ENCODE data around the gene USP1. TPM values are rescaled to one million over a fixed set of nuclear protein-coding genes. Genes with fewer than 3 reads are reported as not detected.
A peak's percentile ranks its signal among the peaks of the same experiment; 100 is the strongest.

The USP1 gene
- total and polyA plus RNA-seq, 2 of the 4 experiments (the other 2 are of a cell fraction) = 7.5 to 9.7 TPM

DNA sequence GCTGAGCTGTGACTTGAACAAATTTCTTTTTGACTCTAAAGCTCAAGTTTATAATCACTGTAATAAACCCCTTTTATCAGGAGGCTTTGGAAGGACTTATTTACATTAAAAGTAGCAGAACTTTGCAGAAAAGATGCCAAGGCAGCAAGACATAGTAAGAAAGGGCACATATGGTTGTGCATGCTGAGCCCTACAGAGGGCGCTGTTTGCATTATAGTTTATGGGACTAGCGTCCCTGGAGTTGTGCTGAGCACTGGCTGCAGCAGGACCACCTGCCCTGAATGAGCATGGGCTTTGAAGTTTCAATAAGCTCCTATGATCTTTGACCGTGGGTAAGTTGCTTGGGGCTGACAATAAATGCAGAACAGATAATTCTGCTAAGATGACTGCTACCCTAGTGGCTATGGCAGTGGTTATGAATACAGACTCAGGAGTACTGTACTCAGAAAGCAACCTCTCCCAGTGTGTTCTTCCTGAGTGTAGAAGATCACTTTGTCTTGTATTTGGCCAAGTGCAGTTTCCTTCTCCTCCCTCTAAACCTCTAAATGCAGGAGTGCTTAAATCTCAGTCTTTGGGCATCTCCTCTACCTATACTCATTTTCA lies 45.4 kb upstream of the USP1 start:
- ChIA-PET CTCF (no interaction called here), POLR2A (ENCODE audit: unreplicated experiment) (no interaction called here)
- H2AK9ac ChIP-seq (replicated peaks; ENCODE audit: low read depth, low read length, poor library complexity) = no peak overlapping the region
- H3K56ac ChIP-seq (ENCODE audit: extremely low read depth, insufficient read depth, low read length) = no peak overlapping the region
- H4K91ac ChIP-seq (ENCODE audit: insufficient read depth, low read depth, low read length) = no peak overlapping the region
- no peak overlapping the region for H2BK120ac ChIP-seq (ENCODE audit: low read depth, low read length)
- no TSS peak for BruUV-seq (replicated peaks)
- WGBS, 2 experiments (ENCODE audit: extremely low coverage in 2 of 2, insufficient read length in 1 of 2) = 8% methylated on average over 2 of the region's 3 CpGs; no CpG with 5 or more reads in 1 of the 2 experiments
- no peak overlapping the region for H3K23ac ChIP-seq (ENCODE audit: low read depth, low read length)
- no peak overlapping the region for H3K4me3 ChIP-seq (ENCODE audit: insufficient read depth, low read depth, low read length)
- no peak overlapping the region for H2BK5ac ChIP-seq (ENCODE audit: low read depth, low read length, poor library complexity, severe bottlenecking)
- DNase-seq (no peak), ATAC-seq (ENCODE audit: low read depth) (no peak; the same call in 1 of the 2 replicates)
- dilution Hi-C loops (cut with HindIII; ENCODE audit: low sequenced_read_pairs, unreplicated experiment) = no loop called here
- no peak overlapping the region for H2AFZ ChIP-seq (replicated peaks; ENCODE audit: low read length, poor library complexity)
- H2BK20ac ChIP-seq (ENCODE audit: low read depth, low read length) = no peak overlapping the region
- no peak overlapping the region for H3K14ac ChIP-seq (replicated peaks; ENCODE audit: low read depth, low read length)
- no peak overlapping the region for H3K18ac ChIP-seq (ENCODE audit: low read depth, low read length)
- H3K36me3 ChIP-seq (ENCODE audit: control insufficient read depth, insufficient read depth, low read length) = no peaks in the 10 kb centered on the region
- H4K8ac ChIP-seq (ENCODE audit: low read depth in 2 of 2, low read length in 2 of 2) = no peak overlapping the region
- no peaks in the 10 kb centered on the region for H3K9me3 ChIP-seq (ENCODE audit: control insufficient read depth, insufficient read depth, low read length)
- H3K4me2 ChIP-seq (ENCODE audit: low read depth, low read length) = no peak overlapping the region
- no peak for TF ChIP-seq RFX5 (IDR thresholded peaks at IDR 0.05; ENCODE audit: low read depth, low read length)
- TF ChIP-seq RCOR1 (IDR thresholded peaks at IDR 0.05; ENCODE audit: insufficient replicate concordance, low read length) = no peak
- TF ChIP-seq CEBPB (IDR thresholded peaks at IDR 0.05; ENCODE audit: low read depth, low read length) = no peak
- TF ChIP-seq POLR2A (IDR thresholded peaks at IDR 0.05; ENCODE audit: low read depth, low read length) = no peak
- TF ChIP-seq MAZ (IDR thresholded peaks at IDR 0.05; ENCODE audit: borderline replicate concordance, low read depth, low read length) = no peak
- no peak for TF ChIP-seq BHLHE40 (IDR thresholded peaks at IDR 0.05; ENCODE audit: low read depth, low read length)
- TF ChIP-seq, protein P1, sequence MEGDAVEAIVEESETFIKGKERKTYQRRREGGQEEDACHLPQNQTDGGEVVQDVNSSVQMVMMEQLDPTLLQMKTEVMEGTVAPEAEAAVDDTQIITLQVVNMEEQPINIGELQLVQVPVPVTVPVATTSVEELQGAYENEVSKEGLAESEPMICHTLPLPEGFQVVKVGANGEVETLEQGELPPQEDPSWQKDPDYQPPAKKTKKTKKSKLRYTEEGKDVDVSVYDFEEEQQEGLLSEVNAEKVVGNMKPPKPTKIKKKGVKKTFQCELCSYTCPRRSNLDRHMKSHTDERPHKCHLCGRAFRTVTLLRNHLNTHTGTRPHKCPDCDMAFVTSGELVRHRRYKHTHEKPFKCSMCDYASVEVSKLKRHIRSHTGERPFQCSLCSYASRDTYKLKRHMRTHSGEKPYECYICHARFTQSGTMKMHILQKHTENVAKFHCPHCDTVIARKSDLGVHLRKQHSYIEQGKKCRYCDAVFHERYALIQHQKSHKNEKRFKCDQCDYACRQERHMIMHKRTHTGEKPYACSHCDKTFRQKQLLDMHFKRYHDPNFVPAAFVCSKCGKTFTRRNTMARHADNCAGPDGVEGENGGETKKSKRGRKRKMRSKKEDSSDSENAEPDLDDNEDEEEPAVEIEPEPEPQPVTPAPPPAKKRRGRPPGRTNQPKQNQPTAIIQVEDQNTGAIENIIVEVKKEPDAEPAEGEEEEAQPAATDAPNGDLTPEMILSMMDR (conservative IDR thresholded peaks at IDR 0.05; ENCODE audit: low read depth, low read length) = peak; percentile 32; the same call in 1 of the 2 replicates
- TF ChIP-seq MAFK (IDR thresholded peaks at IDR 0.05; ENCODE audit: low read depth, low read length) = no peak
- TF ChIP-seq FOS (IDR thresholded peaks at IDR 0.05; ENCODE audit: low read depth, low read length) = no peak
- 0 out of 2 replicates have a peak, but pooled peaks have one; percentile 6 for TF ChIP-seq RAD21 (IDR thresholded peaks at IDR 0.05; ENCODE audit: low read length)
- TF ChIP-seq, protein P2, sequence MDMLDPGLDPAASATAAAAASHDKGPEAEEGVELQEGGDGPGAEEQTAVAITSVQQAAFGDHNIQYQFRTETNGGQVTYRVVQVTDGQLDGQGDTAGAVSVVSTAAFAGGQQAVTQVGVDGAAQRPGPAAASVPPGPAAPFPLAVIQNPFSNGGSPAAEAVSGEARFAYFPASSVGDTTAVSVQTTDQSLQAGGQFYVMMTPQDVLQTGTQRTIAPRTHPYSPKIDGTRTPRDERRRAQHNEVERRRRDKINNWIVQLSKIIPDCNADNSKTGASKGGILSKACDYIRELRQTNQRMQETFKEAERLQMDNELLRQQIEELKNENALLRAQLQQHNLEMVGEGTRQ (IDR thresholded peaks at IDR 0.05; ENCODE audit: low read depth, low read length) = no peak
- no peak for TF ChIP-seq MXI1 (IDR thresholded peaks at IDR 0.05; ENCODE audit: borderline replicate concordance, low read depth, low read length)
- TF ChIP-seq SMC3 (IDR thresholded peaks at IDR 0.05; ENCODE audit: low read depth, low read length) = no peak
- no peak for TF ChIP-seq NFE2L2 (IDR thresholded peaks at IDR 0.05; ENCODE audit: low read depth, low read length)
- TF ChIP-seq, protein P3, sequence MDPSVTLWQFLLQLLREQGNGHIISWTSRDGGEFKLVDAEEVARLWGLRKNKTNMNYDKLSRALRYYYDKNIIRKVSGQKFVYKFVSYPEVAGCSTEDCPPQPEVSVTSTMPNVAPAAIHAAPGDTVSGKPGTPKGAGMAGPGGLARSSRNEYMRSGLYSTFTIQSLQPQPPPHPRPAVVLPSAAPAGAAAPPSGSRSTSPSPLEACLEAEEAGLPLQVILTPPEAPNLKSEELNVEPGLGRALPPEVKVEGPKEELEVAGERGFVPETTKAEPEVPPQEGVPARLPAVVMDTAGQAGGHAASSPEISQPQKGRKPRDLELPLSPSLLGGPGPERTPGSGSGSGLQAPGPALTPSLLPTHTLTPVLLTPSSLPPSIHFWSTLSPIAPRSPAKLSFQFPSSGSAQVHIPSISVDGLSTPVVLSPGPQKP (IDR thresholded peaks at IDR 0.05; ENCODE audit: borderline replicate concordance, low read depth, low read length) = no peak
- no peak for TF ChIP-seq CHD1 (IDR thresholded peaks at IDR 0.05; ENCODE audit: low read depth, low read length)
- no peak overlapping the region for H3K9ac ChIP-seq (ENCODE audit: low read depth, low read length)
- H3K79me1 ChIP-seq (ENCODE audit: low read depth in 1 of 2, low read length in 2 of 2) = no peaks in the 10 kb centered on the region
- no peak overlapping the region for H4K5ac ChIP-seq (ENCODE audit: low read depth, low read length)
- no peak overlapping the region for H3K27ac ChIP-seq (ENCODE audit: insufficient read depth, low read length)
- no peak overlapping the region for H2BK15ac ChIP-seq (ENCODE audit: low read depth, low read length)
- in situ Hi-C loops (cut with MboI; ENCODE audit: low sequenced_read_pairs) = no loop called here
- no peaks in the 10 kb centered on the region for H3K4me1 ChIP-seq (ENCODE audit: control insufficient read depth, insufficient read depth, low read length)
- intact Hi-C loops (cut with micrococcal nuclease) = no loop called here
- no peaks in the 10 kb centered on the region for H4K20me1 ChIP-seq (ENCODE audit: insufficient read depth, low read length)
- peaks cover 5% of the 10 kb centered on the region for H3K27me3 ChIP-seq (ENCODE audit: control insufficient read depth, insufficient read depth, low read length)
- no peak overlapping the region for H3K4ac ChIP-seq (ENCODE audit: low read depth, low read length)
- no peaks in the 10 kb centered on the region for H3K9me1 ChIP-seq (ENCODE audit: insufficient read depth, low read length)
- H2AK5ac ChIP-seq (ENCODE audit: low read depth, low read length) = no peak overlapping the region

Measured in IMR-90 (cell line).